ENCODE measurements around the gene ECI1.
"Not testable (repeated sequence)": the region's sequence is repeated elsewhere in the genome, so short reads cannot be mapped to it uniquely, and the experiment has no call there.

Gene ECI1

DNA sequence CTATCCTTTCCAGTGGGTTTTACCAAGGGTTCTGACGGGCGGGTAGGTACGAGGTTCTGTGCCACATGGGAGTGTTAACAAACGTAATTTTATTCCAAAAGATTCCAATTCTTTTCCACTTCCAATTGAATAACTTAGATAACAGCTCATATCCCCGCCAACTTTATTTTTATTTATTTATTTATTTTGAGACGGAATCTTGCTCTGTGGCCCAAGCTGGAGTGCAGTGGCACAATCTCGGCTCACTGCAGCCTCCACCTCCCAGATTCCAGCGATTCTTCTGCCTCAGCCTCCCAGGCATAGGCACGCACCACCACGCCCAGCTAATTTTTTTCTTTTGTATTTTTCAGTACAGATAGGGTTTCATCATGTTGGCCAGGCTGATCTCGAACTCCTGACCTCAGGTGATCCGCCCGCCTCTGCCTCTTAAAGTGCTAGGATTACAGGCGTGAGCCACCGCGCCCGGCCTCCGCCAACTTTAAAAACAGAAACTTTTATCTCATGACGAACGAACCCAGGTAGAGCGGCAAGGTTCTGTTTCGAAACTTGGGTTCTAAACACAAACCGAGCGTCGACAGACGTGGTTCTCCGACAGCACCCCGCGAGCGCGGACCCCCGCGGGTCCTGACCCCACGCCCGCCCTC, 613 bp downstream of the ECI1 start:
- peak; percentile 21 for DNase-seq

DNA sequence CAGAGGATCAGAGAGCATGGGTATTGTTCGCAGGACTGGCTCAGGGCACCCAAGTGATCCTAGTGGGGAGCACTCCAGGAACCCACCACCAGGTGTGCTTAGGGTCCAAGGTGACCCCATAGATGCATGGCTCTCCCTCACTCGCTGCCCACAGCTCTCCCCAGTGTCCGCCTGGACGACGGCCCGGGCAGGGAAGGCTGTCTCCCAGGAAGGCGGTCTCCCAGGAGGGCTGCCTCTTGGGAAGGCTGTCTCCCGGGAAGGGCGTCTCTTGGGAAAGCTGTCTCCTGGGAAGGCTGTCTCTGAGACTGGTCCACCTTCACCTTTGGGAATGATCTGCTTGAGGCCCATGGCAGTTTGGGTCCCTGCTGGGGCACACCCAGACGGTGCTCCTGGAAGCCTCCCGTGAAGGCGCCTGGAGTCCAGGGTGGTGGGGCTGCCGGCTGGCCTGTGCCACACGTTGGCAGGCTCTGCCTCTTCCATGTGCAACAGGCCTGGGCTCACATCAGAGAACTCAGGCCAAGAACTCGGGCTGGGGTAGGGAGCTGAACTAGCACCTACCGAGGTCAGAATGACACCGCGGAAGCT, 5.0 kb downstream of the ECI1 start:
- no peak for DNase-seq

- DNase-seq: no peak
Observed at GRCh38 chr16:2244926-2245795, 6.2 kb downstream of the ECI1 start.

DNA sequence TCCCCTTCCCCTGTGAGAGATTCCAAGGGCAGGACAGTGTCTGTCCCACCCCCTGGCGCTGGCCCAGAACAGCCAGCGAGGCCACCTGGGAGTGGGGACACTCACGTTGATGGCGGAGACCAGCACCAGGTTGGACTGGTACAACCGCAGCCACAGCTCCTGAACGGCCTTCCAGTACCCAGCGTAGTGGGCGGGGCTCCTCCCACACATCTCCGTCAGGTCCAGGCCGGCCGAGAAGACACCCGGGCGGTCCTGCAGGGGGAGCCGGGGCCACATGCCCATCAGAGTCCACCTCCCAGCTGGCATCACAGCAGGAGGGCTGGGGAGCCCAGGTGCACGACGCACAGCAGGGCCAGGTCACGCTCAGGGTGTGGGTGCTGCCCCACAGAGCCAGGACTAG, 7.1 kb downstream of the ECI1 start:
- no peak for DNase-seq

DNA sequence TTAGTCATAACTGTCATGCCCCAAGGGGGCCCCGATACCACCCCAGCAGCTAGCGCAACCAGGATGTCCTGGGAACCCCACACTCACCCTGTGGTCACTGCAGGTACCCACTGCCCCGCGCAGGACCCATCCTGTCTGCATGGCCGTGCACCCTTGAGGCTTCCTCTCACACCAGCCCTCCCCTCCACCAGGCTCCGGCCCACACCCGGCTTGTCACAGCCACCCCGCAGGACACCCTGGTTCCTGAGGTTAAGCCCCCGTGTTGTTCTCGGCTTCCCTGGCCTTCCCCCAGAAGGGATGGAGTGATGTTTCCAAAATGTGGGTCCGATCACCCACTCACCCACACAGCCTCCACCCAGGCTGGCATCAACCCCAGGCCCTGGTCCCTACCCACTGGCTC, 7.6 kb downstream of the ECI1 start:
- DNase-seq: no peak

GRCh38 chr16:2243031-2243528, 8.3 kb downstream of the ECI1 start:
- DNase-seq: no peak

GRCh38 chr16:2242598-2242997, 8.8 kb downstream of the ECI1 start:
- no peak for DNase-seq

DNA sequence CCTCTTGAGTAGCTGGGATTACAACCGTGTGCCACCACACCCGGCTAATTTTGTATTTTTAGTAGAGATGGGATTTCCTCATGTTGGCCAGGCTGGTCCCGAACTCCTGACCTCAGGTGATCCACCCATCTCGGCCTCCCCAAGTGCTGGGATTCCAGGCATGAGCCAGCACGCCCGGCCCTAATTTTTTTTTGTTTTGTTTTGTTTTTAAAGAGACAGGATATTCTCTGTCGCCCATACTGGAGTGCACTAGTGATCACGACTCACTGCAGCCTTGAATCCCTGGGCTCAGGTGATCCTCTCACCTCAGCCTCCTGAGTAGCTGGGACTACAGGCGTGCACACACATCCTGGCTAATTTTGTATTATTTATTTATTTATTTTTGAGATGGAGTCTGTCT, 11.1 kb downstream of the ECI1 start:
- not testable (repeated sequence) for DNase-seq

DNA sequence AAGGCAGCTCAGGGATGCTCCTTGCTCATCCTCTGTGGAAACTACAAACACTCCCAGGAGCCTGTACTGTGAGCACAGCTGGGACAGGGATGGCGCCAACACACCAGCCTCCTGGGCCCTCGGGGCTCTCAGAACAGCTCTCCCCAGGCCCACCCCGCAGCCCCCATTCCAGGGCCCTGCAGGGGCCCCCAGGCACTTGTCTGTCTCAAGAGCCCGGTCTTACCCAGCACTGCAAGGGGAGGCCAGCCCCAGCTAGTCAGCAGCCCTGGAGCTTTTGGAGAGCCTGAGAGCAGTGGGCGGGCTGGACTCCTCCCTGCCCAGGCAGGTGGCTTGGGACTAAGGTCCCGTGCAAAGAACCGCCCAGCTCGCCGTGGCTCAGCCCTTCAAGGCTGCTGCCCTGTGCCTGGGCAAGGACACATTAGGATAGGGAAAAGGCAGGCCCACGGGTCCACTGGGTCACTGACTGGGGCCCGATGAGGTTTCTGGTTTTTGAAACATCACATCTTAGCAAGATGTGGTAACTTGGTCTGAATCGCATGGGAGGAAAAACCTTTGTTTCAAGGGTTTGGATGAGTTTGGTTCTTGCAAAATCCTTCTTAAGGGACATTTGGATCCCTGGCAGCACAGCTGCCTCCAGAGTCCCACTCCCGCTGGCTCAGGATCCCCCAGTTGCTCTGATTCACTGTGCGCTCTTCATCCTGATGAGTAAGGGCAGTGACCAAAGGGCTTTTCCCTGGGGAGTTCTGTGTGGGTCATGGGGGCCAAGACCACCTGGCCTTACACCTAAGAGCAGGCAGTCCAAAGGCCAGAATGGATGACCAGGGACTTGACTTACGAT, 12.3 kb downstream of the ECI1 start:
- peak; percentile 5 for DNase-seq

DNA sequence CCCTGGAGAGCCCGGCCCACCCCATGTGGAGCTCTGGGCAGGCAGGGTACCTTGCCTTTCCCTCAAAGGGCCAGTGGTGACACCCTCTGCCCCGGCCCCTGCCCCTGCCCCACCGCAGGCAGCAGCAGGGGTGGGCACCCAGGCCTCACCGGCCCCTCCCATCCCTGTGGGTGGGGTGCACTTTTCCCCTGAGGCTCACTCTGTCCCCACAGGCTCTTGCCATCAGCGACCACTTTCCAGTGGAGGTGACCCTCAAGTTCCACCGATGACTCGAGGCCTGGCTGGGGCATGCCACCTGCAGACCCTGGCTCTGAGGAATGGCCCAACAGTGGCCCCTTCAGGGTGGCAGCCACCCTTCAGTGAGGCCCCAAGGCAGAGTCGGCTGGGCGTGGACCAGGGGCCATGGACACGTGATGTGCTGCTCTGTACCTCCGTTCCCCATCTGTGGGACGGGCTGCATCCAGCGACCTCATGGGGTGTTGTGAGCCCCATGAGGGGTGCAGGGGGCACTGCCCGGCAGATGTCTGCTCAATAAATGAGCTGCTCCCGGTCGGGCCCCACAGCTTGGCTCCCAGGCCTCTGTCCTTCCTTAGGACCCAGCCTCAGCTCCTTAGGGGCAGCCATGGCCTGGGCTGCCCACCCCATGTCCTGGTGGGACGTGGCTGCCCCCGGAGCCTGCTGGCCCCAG, 13.1 kb downstream of the ECI1 start:
- no peak for DNase-seq

- no peak for DNase-seq
Observed at GRCh38 chr16:2237493-2238149, 13.8 kb downstream of the ECI1 start.

- DNase-seq: no peak
Observed at GRCh38 chr16:2237102-2237482, 14.3 kb downstream of the ECI1 start.

DNA sequence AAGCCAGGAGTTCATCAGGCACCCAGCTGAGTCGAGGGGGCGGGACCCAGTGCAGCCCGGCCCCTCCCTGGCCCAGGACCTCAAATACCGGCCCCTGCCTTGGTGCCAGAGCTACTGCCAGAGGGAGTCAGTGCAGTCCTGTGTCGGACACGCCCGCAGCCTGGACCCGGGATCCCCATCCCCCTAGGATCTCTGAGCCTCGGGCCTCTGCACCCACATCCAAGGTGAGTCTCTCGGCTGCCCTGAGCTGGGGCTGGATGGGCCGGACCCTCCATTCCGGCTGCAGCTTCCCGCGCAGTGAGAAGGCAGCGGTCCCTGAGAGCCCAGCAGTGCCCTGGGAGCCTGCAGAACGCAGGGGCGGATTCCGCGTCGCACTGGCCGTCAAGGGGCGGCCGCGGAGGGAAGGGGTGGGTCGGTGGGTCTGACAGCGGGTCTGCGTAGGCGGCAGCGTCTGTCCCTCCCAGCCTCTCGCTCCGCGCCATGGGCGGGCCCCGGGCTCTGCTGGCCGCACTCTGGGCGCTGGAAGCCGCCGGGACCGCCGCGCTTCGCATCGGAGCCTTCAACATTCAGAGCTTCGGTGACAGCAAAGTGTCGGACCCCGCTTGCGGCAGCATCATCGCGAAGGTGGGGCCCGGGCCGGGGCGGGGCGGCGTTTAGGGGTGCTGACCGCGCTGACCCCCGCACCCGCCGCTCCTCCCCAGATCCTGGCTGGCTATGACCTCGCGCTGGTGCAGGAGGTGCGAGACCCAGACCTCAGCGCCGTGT, 14.9 kb downstream of the ECI1 start, which contains the start of gene DNASE1L2:
DNASE1L2 (plus strand) TSS at position 108 of the 765 bp plus-strand sequence; CDS start at position 481, 373 bp downstream.
- DNase-seq: peak; percentile 31

DNA sequence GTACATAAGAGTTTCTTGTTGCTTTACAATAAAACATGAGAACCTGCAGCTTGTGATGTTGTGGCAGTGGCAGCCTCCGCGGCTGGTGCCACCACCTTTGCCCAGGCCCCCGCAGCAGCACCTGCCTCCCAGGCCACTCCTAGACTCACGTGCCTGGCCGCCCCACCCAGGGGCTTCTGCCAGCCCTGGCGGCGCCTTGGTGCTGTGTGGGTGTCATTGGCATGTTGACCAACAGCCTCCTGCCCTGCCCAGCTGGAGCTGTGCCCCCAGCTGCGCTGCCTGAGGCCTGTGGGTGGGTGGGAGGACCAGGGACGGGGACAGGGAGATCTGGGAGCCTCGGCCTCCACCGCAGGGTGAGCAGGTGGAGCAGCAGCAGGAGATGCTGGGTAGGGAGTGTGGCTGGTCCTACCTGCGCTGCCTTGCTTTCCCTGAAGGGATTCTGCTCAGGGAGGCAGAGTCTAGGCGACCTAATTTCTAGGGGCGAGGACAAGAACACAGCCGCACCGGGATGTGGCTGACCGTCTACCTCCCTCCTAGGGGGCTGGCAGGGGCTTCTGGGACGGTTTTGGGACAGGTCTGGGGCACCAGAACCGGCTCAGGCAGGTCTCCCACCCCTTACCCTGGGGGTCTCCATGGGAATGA, 15.6 kb downstream of the ECI1 start:
- no peak for DNase-seq

DNA sequence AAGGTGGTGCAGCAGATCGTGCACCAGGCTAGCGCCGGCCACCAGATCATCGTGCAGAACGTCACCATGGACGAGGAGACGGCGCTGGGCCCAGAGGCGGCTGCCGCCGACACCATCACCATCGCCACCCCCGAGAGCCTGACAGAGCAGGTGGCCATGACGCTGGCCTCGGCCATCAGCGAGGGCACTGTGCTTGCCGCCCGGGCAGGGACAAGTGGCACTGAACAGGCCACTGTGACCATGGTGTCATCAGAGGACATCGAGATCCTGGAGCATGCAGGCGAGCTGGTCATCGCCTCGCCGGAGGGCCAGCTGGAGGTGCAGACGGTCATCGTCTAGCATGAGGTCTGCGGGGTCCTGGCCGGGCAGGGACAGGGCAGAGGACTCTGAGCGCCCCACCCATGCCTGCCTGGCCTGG, 16.1 kb downstream of the ECI1 start:
- no peak for DNase-seq

DNA sequence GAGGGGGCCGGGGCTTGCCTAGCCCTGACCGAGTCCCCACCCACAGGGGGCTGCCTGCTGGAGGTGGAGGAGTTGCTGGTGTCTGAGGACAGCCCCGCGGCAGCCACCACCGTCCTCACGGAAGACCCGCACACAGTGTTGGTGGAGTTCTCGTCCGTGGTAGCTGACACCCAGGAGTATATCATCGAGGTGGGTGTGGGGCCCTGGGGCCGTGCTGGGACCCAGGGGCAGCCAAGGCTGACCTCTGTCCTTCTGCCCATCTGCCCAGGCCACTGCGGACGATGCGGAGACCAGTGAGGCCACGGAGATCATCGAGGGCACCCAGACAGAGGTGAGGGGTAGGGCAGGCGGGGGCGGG, 16.6 kb downstream of the ECI1 start:
- DNase-seq: no peak

GRCh38 chr16:2233872-2234812, 17.2 kb downstream of the ECI1 start:
- no peak for DNase-seq

GRCh38 chr16:2233046-2233775, 18.2 kb downstream of the ECI1 start:
- no peak for DNase-seq
